GM23248 (cell line): ENCODE results near the gene C10orf71.

ENCODE experiments used
- EZH2 ChIP-seq: fragments of 200-600 bp; sonication (generic); IDR thresholded peaks from 2 replicates; pipeline ENCODE4 v1.6.1; 2018; ENCODE audit warnings: antibody characterized with exemption, mild to moderate bottlenecking; ENCODE audit not compliant: insufficient read depth, poor library complexity, severe bottlenecking
- EZH2phosphoT487 ChIP-seq: fragments of 200-600 bp; sonication (generic); IDR thresholded peaks from 2 replicates; pipeline ENCODE4 v1.6.1; 2018; ENCODE audit warnings: antibody characterized with exemption, moderate library complexity, mild to moderate bottlenecking, low read depth; ENCODE audit not compliant: insufficient read depth

DNA sequence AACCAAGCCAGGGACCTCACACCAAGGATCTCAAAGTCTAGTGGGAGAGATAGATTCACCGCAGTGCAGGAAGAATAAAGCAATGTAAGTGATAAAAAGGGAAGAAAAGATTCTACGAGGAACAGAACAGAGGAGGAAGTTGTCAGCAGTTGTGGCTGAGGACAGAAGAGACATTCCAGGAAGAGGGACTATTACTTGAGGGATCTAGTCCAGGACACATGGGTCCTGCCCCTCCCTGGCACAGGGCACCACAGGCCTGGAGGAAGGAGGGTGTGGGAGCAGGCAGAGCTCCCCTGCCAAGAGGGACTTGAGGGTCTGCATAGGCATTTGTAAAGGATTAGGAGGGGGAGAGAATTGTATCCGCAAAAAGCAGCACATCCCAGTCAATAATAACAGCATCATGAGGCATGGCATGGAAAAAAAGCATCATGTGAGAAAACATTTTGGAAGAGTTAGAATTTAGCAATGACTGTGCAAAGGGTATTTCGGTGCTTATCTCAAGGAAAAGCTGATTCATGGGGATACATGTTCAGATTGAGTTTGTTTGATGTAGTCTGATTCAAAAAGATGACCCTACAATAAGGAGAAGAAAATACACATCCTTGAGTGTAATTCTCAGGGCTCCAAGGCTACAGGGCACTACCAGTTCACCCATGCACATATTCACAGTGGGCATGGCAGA, 12.7 kb downstream of the C10orf71 start:
- no peak for TF ChIP-seq EZH2
- TF ChIP-seq EZH2phosphoT487: no peak
